Activated B cell treated with CpG ODN at 0.5 μM for 24 hours (primary cell): ENCODE data around the gene NOXRED1. TPM values are rescaled to one million over a fixed set of nuclear protein-coding genes. Genes with fewer than 3 reads are reported as not detected.

Experiments
- ATAC-seq: fragments of 200-7000 bp; cut with Tn5 transposase; one replicate; pipeline ENCODE4 v1.10.0; 2021; ENCODE audit warnings: low read depth, mild to moderate bottlenecking, moderate library complexity
- CTCF ChIA-PET: fragments of 350-600 bp; sonication (Branson Sonifier 250); formaldehyde crosslinking; loops from one replicate; lab custom pipeline; 2021; ENCODE audit warnings: antibody characterized with exemption; lab: Charles Lee
- POLR2A ChIA-PET: fragments of 350-600 bp; sonication (Branson Sonifier 250); formaldehyde crosslinking; loops from one replicate; lab custom pipeline; 2021; ENCODE audit warnings: antibody characterized with exemption; lab: Charles Lee
- DNase-seq: peaks from one replicate; pipeline ENCODE4 v3.0.0; 2022
- H3K27ac Mint-ChIP-seq: one replicate; pipeline ENCODE4 v1.8.0; 2020; ENCODE audit warnings: mixed read lengths
- H3K27me3 Mint-ChIP-seq: one replicate; pipeline ENCODE4 v1.8.0; 2021; ENCODE audit warnings: mixed read lengths
- H3K36me3 Mint-ChIP-seq: one replicate; pipeline ENCODE4 v1.8.0; 2021; ENCODE audit warnings: low read depth, mixed read lengths
- H3K4me1 Mint-ChIP-seq: one replicate; pipeline ENCODE4 v1.8.0; 2021; ENCODE audit warnings: mixed read lengths
- H3K4me3 Mint-ChIP-seq: one replicate; pipeline ENCODE4 v1.8.0; 2020; ENCODE audit warnings: mild to moderate bottlenecking, mixed read lengths
- H3K9me3 Mint-ChIP-seq: one replicate; pipeline ENCODE4 v1.8.0; 2020; ENCODE audit warnings: mixed read lengths
- CTCF ChIP-seq: fragments of 200-600 bp; IDR thresholded peaks from one replicate; pipeline ENCODE4 v1.8.0; 2022; ENCODE audit warnings: antibody characterized with exemption, mild to moderate bottlenecking
- intact Hi-C: fragments of 100-400 bp; cut with micrococcal nuclease; formaldehyde crosslinking; loops from one replicate; pipeline ENCODE4 v1.15.1; 2024
- total RNA-seq: library from RNA; stranded (reverse); gene quantifications from 2 replicates; pipeline ENCODE4 v1.2.3, GENCODE V29; 2022

NOXRED1 gene
- total RNA-seq, 1 donor from 2014 or later = 1.0 TPM

GRCh38 chr14:77364146-77364545, 59.2 kb downstream of the NOXRED1 start:
- no peak overlapping the region for H3K4me3 Mint-ChIP-seq
- H3K9me3 Mint-ChIP-seq = peaks cover 2% of the 10 kb centered on the region
- ChIA-PET CTCF (interaction anchor here (1.0 to 1.4 kb wide), 2 partner anchors 8 to 13 kb away, joined by 3 to 4 read pairs; partner anchors contain the start of genes SAMD15 and TMED8), POLR2A (interaction anchor here (0.7 to 2.2 kb wide), 3 partner anchors 10 to 42 kb away, joined by 3 to 7 read pairs (median 4); partner anchors contain the start of genes SAMD15 and TMED8)
- no peaks in the 10 kb centered on the region for H3K27me3 Mint-ChIP-seq
- ATAC-seq (peak; percentile 40), DNase-seq (no peak)
- H3K4me1 Mint-ChIP-seq = peaks cover 81% of the 10 kb centered on the region
- TF ChIP-seq CTCF = no peak
- H3K27ac Mint-ChIP-seq = no peak overlapping the region
- intact Hi-C loops = loop anchor here (1.0 kb wide), 1 partner anchor 9 kb away; no protein-coding TSS in a partner anchor
- peaks cover 7% of the 10 kb centered on the region for H3K36me3 Mint-ChIP-seq

DNA sequence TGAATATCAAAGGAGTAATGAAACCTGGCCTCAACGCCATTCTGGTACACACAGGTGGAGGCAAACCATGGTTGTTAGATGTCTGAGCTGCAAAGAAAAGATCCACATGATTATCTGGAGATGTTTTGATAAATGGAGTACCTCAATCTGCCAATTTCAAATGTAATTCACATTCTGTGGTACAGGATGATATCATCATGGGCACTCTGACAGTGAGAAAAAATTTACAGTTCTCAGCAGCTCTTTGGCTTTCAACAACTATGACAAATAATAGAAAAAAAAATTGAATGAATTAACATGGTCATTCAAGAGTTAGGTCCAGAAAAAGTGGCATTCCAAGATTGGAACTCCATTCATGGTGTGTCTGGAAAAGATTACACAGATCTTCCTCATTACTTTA, 63.7 kb downstream of the NOXRED1 start:
- Mint-ChIP-seq H3K4me1 (peaks cover 53% of the 10 kb centered on the region), H3K4me3 (no peak overlapping the region), H3K27ac (no peak overlapping the region), H3K27me3 (no peaks in the 10 kb centered on the region), H3K36me3 (peaks cover 10% of the 10 kb centered on the region), H3K9me3 (peaks cover 2% of the 10 kb centered on the region)
- ChIA-PET POLR2A (interaction anchor here (1.8 kb wide), 1 partner anchor 39 kb away, joined by 6 read pairs; the partner anchor contains the start of genes GSTZ1 and POMT2), CTCF (interaction anchor here (0.6 kb wide), 1 partner anchor 180 kb away, joined by 3 read pairs; no protein-coding TSS in a partner anchor)
- DNase-seq (no peak), ATAC-seq (no peak)
- intact Hi-C loops = loop anchor here (1.0 kb wide), 1 partner anchor 13 kb away; no protein-coding TSS in a partner anchor
- no peak for TF ChIP-seq CTCF

GRCh38 chr14:77356899-77357298, 66.4 kb downstream of the NOXRED1 start:
- Mint-ChIP-seq H3K36me3 (peaks cover 14% of the 10 kb centered on the region), H3K27ac (no peak overlapping the region), H3K9me3 (no peaks in the 10 kb centered on the region), H3K4me1 (peaks cover 35% of the 10 kb centered on the region), H3K4me3 (no peak overlapping the region), H3K27me3 (no peaks in the 10 kb centered on the region)
- ChIA-PET CTCF (interaction anchor here (1.4 kb wide), 1 partner anchor 36 kb away, joined by 3 read pairs; the partner anchor contains the start of gene GSTZ1), POLR2A (interaction anchor here (0.6 to 1.4 kb wide), 3 partner anchors 16 to 36 kb away, joined by 4 to 8 read pairs (median 6); partner anchors contain the start of genes GSTZ1, POMT2, SAMD15 and TMED8)
- no peak for ATAC-seq
- intact Hi-C loops = no loop called here
- no peak for DNase-seq
- TF ChIP-seq CTCF = no peak

DNA sequence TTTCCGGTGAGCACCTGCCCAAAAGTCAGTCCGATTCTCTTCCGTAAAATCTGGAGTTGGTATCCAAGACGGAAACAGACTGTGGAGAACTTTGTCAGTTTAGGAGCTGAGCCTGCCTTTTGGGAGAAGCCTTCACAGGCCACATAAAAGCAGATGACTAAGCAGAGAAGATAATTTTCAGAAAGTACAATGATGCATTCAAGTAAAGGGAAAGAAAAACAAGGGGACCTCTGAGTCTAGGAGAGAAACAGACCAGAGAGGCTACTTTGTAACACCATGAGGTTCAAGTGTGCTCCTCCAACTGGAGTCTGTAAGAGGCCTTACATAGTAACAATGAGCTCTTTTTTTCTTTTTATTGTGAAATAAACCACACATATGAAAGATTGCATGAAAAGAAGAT, 67.5 kb downstream of the NOXRED1 start:
- TF ChIP-seq CTCF = no peak
- ChIA-PET CTCF (interaction anchor here (1.0 kb wide), 1 partner anchor 9 kb away, joined by 3 read pairs; no protein-coding TSS in a partner anchor), POLR2A (no interaction called here)
- no peaks in the 10 kb centered on the region for H3K27me3 Mint-ChIP-seq
- H3K4me1 Mint-ChIP-seq = peaks cover 26% of the 10 kb centered on the region
- ATAC-seq (no peak), DNase-seq (no peak)
- no peaks in the 10 kb centered on the region for H3K9me3 Mint-ChIP-seq
- intact Hi-C loops = loop anchor here (1.0 kb wide), 1 partner anchor 8 kb away; no protein-coding TSS in a partner anchor
- H3K4me3 Mint-ChIP-seq = no peak overlapping the region
- no peak overlapping the region for H3K27ac Mint-ChIP-seq
- peaks cover 20% of the 10 kb centered on the region for H3K36me3 Mint-ChIP-seq

GRCh38 chr14:77353469-77354141, 69.7 kb downstream of the NOXRED1 start:
- H3K27ac Mint-ChIP-seq = peak overlapping the region; percentile 20
- H3K4me1 Mint-ChIP-seq = peaks cover 23% of the 10 kb centered on the region
- no peaks in the 10 kb centered on the region for H3K27me3 Mint-ChIP-seq
- no peak overlapping the region for H3K4me3 Mint-ChIP-seq
- ChIA-PET CTCF (no interaction called here), POLR2A (interaction anchor here (0.7 to 1.0 kb wide), 2 partner anchors 24 to 33 kb away, joined by 3 to 4 read pairs; partner anchors contain the start of genes SAMD15 and TMED8)
- ATAC-seq (no peak), DNase-seq (no peak)
- H3K36me3 Mint-ChIP-seq = peaks cover 39% of the 10 kb centered on the region
- no peaks in the 10 kb centered on the region for H3K9me3 Mint-ChIP-seq
- no peak for TF ChIP-seq CTCF
- intact Hi-C loops = no loop called here
